Middle frontal gyrus (tissue), 1 donor: Measurements from ENCODE around the gene CABP5.
"Not testable (repeated sequence)": the region's sequence is repeated elsewhere in the genome, so short reads cannot be mapped to it uniquely, and the experiment has no call there.

Source experiments
- DNase-seq: peaks from one replicate; pipeline ENCODE4 v3.0.0-alpha.2; 2015; ENCODE audit warnings: low spot score; ENCODE audit errors: extremely low spot score

CABP5 gene

DNA sequence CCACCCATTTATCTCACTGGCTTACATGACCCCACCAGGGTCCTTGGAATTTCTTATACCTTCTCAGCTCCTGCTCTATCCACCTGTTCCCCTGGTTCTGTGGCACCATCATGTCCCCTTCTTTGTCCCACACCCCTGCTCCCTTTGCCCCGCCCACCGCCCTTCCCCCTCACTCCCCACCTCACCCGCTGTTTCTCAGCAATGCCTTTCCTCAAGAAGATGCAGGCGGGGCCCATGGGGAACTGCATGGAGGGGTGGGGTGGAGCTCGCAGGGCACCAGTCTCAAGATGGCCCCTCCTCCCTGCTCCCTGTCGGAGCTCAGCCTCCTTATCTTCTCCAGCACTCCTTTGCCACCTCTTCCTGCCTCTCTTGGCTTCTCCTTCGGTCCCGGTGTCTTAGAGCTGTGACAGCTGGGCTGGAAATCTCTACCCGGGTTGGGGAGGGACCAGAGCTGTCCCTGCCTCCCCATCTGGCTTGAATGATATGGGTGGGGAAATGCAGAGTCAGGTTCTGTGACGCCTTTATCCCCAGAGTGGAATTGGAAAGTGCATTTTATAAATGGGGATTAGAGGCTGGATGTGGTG, at the start of gene CABP5:
TSS of gene CABP5 (minus strand) at position 405 of the 584 bp plus-strand sequence. CDS start at position 248, 157 bp downstream.
- DNase-seq = no peak

DNA sequence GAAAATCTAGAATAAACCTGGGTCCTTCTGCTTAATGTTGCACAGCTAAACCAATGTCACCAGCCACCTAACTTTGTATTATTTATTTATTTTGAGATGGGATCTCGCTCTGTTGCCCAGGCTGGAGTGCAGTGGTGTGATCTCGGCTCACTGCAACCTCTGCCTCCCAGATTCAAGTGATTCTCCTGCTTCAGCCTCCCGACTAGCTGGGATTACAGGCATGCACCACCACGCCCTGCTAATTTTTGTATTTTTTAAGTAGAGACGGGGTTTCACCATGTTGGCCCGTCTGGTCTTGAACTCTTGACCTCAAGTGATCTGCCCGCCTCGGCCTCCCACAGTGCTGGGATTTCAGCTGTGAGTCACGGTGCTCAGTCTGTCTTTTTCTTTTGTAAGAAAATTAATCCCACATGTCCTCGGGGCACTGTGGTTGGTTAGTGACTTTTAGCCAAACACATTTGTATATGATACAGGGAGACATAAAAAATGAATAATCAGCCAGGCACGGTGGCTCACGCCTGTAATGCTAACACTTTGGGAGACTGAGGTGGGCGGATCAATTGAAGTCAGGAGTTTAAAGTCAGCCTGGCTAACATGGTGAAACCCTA, 47.3 kb upstream of the CABP5 start:
- not testable (repeated sequence) for DNase-seq

DNA sequence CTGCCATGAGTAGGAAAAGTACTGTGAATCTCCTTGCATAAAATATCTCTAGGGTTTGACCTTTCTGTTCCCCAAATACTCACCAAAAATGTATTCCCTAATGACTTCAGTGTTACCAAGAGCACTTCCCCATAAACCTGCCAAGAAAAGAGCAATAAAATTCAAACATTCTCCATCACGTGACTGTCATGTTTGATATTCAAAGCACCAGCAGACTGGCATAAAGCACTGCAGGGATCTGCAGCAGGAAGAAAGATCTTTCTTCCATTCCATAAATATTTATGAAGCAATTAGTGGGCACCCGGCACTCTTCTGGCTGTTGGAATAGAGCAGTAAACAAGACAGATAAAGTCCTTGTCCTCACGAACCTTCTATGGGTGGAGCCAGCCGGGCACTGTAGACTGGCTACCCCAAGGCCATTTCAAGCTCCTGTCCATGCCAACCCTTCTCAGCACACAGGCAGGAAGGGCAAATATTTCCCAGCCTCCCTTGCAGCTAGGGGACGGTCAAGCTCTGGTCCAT, 46.5 kb upstream of the CABP5 start:
- peak; percentile 29 for DNase-seq

DNA sequence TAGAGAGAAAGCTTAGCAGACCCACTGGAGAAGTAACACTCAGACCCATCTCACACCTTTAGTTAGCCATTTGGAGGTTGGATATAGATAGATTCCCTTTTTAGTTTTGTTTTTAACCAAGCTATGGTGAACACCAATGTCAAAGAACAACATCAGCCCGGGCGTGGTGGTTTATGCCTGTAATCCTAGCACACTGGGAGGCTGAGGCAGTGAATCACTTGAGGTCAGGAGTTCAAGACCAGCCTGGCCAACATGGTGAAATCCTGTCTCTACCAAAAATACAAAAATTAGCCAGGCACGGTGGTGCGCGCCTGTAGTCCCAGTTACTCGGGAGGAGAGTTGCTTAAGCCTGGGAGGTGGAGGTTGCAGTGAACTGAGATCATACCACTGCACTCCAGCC, 45.1 kb upstream of the CABP5 start:
- DNase-seq = not testable (repeated sequence)

DNA sequence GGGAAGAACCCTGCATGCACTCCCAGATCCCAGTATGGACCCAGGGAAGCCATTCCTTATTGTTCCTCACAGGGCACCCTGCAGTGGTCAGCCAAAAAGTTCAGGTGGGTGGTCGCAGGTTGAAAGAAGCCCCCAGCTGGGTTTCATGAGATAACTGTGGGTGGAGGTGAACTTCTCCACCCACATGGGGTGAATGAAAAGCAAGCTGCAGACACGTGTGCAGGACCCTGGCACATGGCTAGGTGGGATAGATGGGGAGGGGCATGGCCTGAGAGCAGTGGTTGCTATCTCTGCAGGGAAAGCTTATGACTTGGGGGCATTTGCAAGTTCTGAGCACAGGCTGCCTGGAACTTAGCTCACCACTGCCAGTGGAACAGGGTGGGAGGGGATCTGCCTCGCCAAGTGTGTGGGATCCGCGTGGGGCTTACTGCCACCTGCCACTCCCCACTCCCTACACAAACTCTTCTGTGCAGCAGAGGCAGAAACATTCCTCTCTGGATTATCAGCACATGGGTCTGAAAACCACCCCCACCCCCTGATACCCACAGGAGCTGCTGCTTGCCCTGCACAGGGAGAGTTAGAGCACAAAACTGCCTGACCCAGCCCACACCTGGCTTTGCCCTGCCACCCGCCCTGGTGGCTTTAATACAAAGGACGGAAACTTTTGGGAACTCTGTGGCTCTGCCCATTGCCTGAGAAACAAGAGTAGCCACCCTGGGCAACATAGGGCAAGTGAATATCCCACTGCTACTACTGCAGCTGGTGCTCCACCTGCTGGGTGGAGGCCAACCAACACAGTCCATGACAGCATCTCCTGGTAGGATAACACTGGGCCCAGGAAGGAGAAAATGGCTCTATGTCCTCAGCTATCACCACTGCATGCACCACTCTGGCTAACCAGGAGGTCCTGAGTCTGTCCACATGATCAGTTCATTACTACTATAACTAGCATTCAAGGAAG, 42.3 kb upstream of the CABP5 start:
- DNase-seq = no peak

DNA sequence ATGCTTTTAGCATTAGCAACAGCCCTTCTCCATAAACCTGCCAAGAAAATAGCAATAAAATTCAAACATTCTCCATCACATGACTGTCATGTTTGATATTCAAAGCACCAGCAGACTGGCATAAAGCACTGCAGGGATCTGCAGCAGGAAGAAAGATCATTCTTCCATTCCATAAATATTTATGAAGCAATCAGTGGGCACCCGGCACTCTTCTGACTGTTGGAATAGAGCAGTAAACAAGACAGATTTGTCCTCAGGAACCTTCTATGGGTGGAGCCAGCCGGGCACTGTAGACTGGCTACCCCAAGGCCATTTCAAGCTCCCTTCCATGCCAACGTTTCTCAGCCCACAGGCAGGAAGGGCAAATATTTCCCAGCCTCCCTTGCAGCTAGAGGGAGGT, 41.2 kb upstream of the CABP5 start:
- DNase-seq = peak; percentile 24

DNA sequence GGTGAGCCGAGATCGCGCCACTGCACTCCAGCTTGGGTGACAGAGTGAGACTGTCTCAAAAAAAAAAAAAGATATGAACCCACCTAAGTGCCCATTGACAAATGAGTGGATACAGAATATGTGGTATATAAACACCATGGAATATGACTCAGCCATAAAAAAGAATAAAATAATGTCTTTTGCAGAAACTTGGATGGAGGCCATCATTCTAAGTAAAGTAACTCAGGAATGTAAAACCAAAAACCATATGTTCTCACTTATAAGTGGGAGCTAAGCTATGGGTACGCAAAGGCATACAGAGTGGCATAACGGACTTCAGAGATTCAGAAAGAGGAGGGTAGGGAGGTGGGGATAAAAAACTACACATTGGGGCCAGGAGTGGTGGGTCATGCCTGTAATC, 37.2 kb upstream of the CABP5 start:
- no peak for DNase-seq

DNA sequence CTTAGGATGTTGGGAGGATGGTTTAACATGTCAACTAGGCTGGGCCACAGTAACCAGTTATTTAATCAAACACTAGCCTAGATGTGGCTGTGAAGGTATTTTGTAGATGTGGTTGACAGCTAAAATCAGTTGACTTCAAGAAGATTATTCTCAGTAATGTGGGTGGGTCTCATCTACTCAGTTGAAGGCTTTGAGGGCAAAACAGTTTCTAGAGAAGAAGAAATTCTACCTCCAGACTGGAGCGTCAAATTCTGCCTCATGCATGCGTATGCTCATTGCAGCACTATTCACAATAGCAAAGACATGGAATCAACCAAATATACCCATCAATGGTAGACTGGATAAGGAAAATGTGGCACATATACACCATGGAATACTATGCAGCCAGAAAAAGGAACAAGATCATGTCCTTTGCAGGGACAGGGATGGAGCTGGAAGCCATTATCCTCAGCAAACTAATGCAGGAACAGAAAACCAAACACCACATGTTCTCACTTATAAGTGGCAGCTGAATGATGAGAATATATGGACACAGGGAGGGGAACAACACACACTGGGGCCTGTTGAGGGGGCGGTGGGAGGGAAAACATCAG, 26.4 kb upstream of the CABP5 start:
- DNase-seq = not testable (repeated sequence)

DNA sequence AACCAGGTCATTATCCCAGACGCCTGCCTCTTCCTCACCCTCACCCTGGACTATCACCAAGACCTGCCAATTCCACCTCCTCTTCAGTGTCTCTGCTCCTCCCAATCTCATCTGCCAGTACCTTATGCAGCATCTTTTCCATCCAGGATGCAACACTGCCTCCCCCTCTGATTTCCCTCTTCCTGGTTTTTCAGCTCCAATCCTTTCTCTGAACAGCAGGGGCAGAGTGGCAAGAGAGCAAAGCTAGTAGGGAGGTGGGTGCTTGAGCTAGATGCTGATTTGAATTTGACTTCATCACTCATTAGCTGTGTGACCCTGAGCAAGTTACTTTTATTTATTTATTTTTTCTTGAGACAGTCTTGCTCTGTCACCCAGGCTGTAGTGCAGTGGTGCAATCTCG, 25.6 kb upstream of the CABP5 start:
- no peak for DNase-seq

DNA sequence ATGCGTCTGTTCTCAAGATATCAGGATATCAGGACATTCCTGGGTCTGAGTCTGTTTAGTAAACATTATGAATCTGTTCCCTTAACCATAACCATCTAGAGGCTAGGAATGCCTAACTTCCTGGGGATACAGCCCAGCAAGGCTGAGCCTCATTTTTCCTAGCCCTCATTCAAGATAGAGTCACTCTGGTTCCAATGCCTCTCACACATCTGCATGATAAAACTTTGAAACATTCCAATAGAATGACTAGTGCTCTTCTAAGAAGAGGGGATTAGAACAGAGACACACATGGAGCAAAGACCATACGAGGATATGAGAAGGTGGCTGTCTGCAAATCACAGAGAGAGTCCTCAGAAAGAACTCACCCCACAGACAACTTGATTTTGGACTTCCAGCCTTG, 20.6 kb upstream of the CABP5 start:
- no peak for DNase-seq

DNA sequence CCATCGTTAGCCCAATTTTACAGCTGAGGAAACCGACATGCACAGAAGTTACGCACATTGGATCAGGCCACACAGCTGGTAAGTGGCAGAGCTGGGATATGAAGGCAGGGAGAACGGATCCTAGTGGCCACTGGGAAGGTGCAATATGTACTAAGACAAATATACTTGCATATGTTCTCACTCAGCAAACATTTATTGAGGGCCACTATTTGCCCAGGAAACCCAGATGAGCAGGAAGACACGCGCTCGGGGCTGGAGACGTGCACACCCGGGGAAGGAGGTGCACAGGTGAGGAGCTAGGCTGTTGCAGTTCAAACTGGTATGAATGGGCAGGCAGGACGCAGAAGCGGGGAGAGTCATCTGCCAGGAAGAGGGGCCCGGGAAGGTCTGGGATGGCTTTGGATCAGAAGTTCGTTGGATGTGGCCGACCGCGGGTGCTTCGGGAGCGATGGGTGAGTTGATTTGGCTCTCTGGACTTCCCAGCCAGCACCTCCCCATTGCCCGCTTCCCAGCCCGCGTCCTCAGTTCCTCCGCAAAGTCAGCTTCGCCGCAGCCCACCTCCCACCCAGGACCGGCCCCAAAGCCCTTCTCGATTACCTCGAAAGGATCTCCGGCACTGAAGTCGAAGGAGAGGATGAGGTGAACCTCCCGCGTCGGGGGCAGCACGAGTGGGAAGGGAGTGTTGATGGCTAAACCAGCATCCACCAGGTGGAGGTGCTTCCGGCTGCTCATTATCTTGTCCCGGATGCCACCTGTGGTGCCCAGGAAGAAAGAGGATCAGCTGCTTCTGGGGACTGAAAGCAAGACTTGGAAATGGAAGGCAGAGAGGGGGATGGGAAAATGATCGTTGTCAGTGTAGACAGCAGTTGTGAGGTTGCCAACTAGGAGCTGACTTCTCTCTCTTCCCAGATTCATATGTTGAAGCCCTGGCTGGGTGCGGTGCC, 17.8 kb upstream of the CABP5 start:
- no peak for DNase-seq

DNA sequence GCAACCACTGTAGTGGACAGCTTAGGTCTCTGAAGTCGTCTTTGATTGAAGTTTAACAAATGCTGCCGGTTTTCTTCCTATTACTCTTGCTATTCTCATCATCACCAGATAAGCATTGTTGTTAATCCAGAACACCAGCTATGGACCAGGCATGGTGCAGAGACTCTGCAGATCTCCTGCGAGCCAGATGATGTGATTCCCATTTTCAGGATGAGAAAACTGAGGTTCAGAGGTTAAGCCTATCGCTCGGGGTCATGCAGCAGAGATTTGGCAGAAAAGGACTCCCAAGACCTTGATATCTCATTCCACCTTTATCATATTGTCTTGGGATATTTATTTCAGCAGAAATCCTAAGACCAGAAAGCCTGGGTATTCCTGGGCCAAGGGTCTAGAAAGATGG, 16.5 kb upstream of the CABP5 start:
- DNase-seq = no peak

DNA sequence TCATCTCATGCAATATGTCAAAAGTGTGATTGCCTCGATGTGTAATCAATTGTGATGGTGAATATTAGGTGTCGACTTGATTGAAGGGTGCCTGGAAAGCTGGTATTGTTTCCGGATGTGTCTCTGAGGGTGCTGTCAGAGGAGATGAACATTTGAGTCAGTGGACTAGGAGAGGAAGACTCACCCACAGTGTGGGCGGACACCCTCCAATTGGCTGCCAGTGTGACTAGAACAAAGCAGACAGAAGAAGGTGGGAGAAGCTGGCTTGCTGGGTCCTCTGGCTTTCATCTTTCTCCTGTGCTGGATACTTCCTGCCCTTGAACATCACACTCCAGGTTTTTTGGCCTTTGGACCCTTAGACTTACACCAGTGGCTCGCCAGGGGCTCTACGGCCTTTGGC, 15.5 kb upstream of the CABP5 start:
- DNase-seq = no peak

DNA sequence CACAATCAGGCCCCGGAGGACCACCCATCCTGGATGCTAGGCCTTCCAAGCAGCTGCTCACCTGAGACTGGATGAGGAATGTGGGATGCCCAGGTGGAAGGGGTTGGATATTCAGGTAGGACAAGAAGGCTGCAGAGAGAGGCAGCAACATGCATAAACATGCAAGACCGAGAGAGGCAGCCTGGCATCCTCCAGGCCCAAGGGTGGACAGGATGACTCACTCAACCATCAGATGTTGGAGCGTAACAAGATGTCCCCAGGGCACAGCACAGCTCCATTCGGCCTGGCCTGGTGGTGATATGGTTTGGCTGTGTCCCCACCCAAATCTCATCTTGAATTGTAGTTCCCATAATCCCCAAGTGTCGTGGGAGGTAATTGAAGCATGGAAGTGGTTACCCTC, 10.0 kb upstream of the CABP5 start:
- no peak for DNase-seq

DNA sequence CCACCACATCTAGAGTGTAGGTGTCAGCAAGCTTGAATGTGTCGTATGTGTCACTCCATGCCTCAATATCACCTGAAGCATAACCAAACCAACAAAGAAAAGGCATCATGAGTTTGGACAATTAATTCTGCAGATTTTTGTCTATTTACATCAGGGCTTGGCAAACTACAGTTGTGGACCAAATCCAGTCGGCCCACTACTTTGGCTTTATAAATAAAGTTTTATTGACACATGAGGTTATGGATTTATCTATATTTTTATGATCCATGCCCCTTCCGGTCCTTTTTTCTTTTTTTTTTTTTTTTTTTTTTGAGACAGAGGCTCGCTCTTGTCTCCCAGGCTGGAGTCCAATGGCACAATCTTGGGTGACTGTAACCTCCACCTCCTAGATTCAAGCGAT, 9.2 kb upstream of the CABP5 start:
- no peak for DNase-seq

DNA sequence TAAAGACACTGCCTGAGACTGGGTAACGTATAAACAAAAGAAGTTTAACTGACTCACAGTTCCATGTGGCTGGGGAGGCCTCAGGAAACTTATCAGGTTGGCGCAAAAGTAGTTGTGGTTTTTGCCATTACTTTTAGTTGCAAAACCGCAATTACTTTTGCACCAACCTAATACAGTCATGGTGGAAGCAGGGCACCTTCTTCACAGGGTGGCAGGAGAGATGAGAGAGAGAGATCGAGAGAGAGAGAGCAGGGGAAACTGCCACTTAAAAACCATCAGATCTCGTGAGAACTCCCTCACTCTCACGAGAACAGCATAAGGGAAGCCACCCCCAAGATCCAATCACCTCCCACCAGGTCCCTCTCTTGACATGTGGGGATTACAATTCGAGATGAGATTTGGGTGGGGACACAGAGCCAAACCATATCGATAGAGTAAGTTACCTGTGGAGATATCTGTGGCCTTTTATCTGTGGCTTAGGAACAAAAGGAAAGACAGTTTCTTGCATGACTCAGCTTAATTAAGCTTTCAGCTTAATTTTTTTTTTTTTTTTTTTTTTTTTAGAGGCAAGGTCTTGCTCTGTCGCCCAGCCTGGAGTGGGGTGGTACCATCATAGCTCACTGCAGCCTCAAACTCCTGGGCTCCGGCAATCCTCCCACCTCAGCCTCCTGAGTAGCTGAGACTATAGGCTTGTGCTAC, 7.6 kb upstream of the CABP5 start:
- DNase-seq = no peak

DNA sequence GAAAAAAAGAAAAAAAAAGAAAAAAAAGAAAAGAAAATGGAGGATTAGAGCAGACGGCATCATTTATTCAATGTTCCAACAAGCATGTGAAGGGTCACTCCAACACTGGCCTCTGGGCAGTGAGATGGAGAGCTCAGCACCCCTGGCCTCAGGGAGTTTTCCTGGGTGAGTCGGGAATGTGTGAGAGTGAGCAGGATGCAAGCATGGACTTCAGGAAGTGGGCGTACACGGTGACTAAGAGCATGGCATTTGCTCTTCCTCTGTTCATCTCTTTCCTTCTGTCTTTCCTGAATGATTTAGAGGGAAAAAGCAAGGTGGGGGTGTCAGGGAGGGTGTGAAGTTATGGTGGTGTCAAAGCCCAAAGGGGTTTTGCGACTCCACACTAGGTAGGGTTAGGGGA, 682 bp upstream of the CABP5 start:
- DNase-seq = no peak

DNA sequence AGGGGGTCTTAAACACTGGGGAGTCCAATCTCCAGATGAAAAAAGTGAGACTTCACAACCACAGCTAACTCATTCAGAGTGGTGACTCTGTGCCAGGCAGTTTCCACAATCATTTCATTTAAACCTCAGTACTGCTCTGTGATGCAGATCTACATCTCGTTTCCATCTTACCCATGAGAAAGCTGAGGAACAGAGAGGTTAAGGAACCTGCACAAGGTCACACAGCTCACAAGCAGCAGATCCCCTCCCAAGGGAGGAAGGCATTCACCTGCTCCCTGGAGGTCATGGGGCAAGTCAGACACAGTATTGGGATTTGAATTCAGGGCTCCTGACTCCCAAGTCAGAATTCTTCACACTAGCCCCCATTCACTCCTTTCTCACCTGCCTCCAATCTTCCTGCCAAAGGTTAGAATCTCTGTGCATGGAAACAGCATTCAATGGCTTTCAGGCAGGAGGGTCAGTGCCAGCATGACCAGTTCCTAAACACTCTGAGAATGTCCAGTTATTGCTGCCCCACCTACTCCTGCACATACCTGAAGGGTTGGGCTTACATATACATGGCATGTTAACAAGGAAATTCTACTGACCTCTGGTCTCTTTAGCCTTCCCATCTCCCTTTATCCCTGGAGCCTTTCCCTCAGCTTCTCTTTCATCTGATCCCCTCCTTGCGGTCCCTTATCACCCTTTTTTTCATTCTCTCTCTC, 1.9 kb downstream of the CABP5 start:
- no peak for DNase-seq

DNA sequence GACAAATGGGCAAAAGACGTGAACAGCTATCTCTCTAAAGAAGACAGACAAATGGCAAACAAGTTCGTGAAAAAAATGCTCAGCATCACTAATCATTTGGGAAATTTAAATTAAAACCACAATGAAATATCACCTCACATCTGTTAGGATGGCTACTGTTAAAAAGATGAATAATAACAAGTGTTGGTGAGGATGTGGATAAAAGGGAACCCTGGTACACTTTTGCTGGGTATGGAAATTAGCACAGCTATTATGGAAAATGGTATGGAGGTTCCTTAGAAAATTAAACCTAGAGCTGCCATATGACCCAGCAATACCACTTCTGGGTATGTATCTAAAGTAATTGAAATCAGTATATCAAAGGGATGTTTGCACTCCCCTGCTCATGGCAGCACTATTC, 7.1 kb downstream of the CABP5 start:
- DNase-seq = no peak
